Pancreas (tissue), 10 donors: ENCODE measurements around the gene WARS2. TPM values are rescaled to one million over a fixed set of nuclear protein-coding genes. Genes with fewer than 3 reads are reported as not detected.

Experiments
- ATAC-seq, 4 donors: fragments of 200-7000 bp; cut with Tn5 transposase; one replicate each; pipeline versions ENCODE4 v1.8.0 to v1.9.1; 2020; ENCODE audit warnings: mild to moderate bottlenecking in 4 of 4, moderate library complexity in 4 of 4
- DNase-seq, 6 donors: peaks; one replicate each; pipeline ENCODE4 v3.0.0-alpha.2; 2020
- FAIRE-seq: peaks from 2 replicates; lab custom pipeline; 2012; peaks lifted over from hg19 to GRCh38; lab: Jason Lieb, UNC
- H3K27ac ChIP-seq, 4 donors: fragments of 200-600 bp; sonication (generic); 1 replicate in 3 of 4; 2 replicates in 1 of 4; pipeline versions ENCODE4 v1.5.0 to v1.8.0; 2020
- H3K27me3 ChIP-seq, 4 donors: fragments of 200-600 bp; one replicate each; pipeline ENCODE4 v1.8.0; 2021
- H3K36me3 ChIP-seq, 3 donors: fragments of 200-600 bp; sonication (generic) in 1 of 3; one replicate each; pipeline versions ENCODE4 v1.5.0 to v1.8.0; 2020 to 2021
- H3K4me1 ChIP-seq, 3 donors: fragments of 200-600 bp; one replicate each; pipeline ENCODE4 v1.8.0; 2021
- H3K4me3 ChIP-seq, 4 donors: fragments of 200-600 bp; sonication (generic) in 2 of 4; one replicate each; pipeline versions ENCODE4 v1.5.0 to v1.8.0; 2020 to 2021
- H3K9me3 ChIP-seq, 4 donors: fragments of 200-600 bp; one replicate each; pipeline ENCODE4 v1.8.0; 2021
- CTCF ChIP-seq, 4 donors: fragments of 200-600 bp; sonication (generic) in 3 of 4; IDR thresholded peaks; one replicate each; pipeline versions ENCODE4 v1.5.0 to v1.8.0; 2021; ENCODE audit warnings: antibody characterized with exemption in 4 of 4
- WGBS, 2 donors: extraction: QIAGEN DNeasy Blood & Tissue Kit; methylation state at CpG; one replicate each; pipeline ENCODE4 v1.1.7; 2013; 5-methylcytosine and 5-hydroxymethylcytosine counted together
- intact Hi-C, 3 donors: fragments of 100-400 bp; cut with DNase I; formaldehyde crosslinking; loops; one replicate each; pipeline versions ENCODE4 v1.11.1 to v1.14.2; 2022
- polyA plus RNA-seq, 2 donors: library from polyadenylated mRNA; stranded (reverse); fragments of 200-250 nt; gene quantifications; one replicate each; pipeline ENCODE4 v1.2.3, GENCODE V29; 2013
- total RNA-seq, 6 donors: library from RNA; stranded (reverse); fragmentation: NEBNext Ultra II Directional in 4 of 6; extraction: Animal tissue kit (Norgen Biotek cat#: 25700) in 4 of 6; gene quantifications; one replicate each; pipeline versions ENCODE4 v1.2.1 to v1.2.4, GENCODE V29; 2021 to 2023
- donor health status: healthy with polysubstance abuse.
- donor health status: DM: no; HTN: no; CAD: no; lungs with moderate emphysema.
- donor health status: DM: no; HTN: no; CAD: no.
- donor health status: control.
- donor health status: control.
- donor health status: Bipolar disorder and iron deficiency.
- donor health status: DM: yes; HTN: yes; CAD: no.
- donor health status: DM: no; HTN: no; CAD: no.
- donor health status: DM: no; HTN: no; CAD: no.
- donor health status: DM: yes; HTN: yes; CAD: no.

Gene WARS2
- total and polyA plus RNA-seq, 8 donors, result 3.4 to 14.0 (median 9.4) TPM

- no peaks in the 10 kb centered on the region for H3K36me3 ChIP-seq
- intact Hi-C loops, result no loop called here
- peaks cover 0 to 70% (median 17%) of the 10 kb centered on the region in 4 donors for H3K27me3 ChIP-seq
- no peaks in the 10 kb centered on the region for H3K9me3 ChIP-seq
- DNase-seq (no peak), ATAC-seq (no peak), FAIRE-seq (no peak)
- no peak overlapping the region for H3K27ac ChIP-seq
- TF ChIP-seq CTCF (IDR thresholded peaks at IDR 0.05), result no peak
- no peaks in the 10 kb centered on the region for H3K4me1 ChIP-seq
- no peak overlapping the region for H3K4me3 ChIP-seq
- 15 to 20% methylated on average over 22 of the region's 22 CpGs for WGBS, 2 donors
Measured at GRCh38 chr1:118992237-118992825, 148.1 kb downstream of the WARS2 start.

GRCh38 chr1:118991448-118991847, 149.0 kb downstream of the WARS2 start:
- Histone ChIP-seq H3K4me1 (no peaks in the 10 kb centered on the region), H3K27ac (no peak overlapping the region), H3K4me3 (no peak overlapping the region), H3K36me3 (no peaks in the 10 kb centered on the region), H3K9me3 (no peaks in the 10 kb centered on the region), H3K27me3 (peaks cover 1 to 71% (median 18%) of the 10 kb centered on the region in 4 donors)
- DNase-seq, result no peak
- intact Hi-C loops, result no loop called here
- no peak for FAIRE-seq
- TF ChIP-seq CTCF (IDR thresholded peaks at IDR 0.05), result no peak
- WGBS, 2 donors, result 28 to 33% methylated on average over 4 of the region's 4 CpGs
- ATAC-seq, result no peak

- no peaks in the 10 kb centered on the region for H3K9me3 ChIP-seq
- no peaks in the 10 kb centered on the region for H3K4me1 ChIP-seq
- no peaks in the 10 kb centered on the region for H3K36me3 ChIP-seq
- no peak for TF ChIP-seq CTCF (IDR thresholded peaks at IDR 0.05)
- intact Hi-C loops, result no loop called here
- peaks cover 9 to 79% (median 19%) of the 10 kb centered on the region in 4 donors for H3K27me3 ChIP-seq
- no peak overlapping the region for H3K27ac ChIP-seq
- DNase-seq (no peak), FAIRE-seq (no peak), ATAC-seq (no peak)
- 67 to 72% methylated on average over 8 of the region's 8 CpGs for WGBS, 2 donors
- no peak overlapping the region for H3K4me3 ChIP-seq
Measured at GRCh38 chr1:118990513-118991152, 149.8 kb downstream of the WARS2 start.

- DNase-seq, result no peak
- WGBS, 2 donors, result 29 to 35% methylated on average over 22 of the region's 22 CpGs
Measured at GRCh38 chr1:118989878-118990378, 150.5 kb downstream of the WARS2 start.

More at GRCh38 chr1:118989878-118990378, 150.5 kb downstream of the WARS2 start:
- no peak for FAIRE-seq
- TF ChIP-seq CTCF (IDR thresholded peaks at IDR 0.05), result no peak
- Histone ChIP-seq H3K4me1 (no peaks in the 10 kb centered on the region), H3K36me3 (no peaks in the 10 kb centered on the region), H3K27ac (no peak overlapping the region), H3K27me3 (peaks cover 9 to 85% (median 22%) of the 10 kb centered on the region in 4 donors), H3K4me3 (no peak overlapping the region), H3K9me3 (no peaks in the 10 kb centered on the region)
- intact Hi-C loops, result no loop called here
- ATAC-seq, result no peak
